ENCODE data around the gene BIN1.

DNA sequence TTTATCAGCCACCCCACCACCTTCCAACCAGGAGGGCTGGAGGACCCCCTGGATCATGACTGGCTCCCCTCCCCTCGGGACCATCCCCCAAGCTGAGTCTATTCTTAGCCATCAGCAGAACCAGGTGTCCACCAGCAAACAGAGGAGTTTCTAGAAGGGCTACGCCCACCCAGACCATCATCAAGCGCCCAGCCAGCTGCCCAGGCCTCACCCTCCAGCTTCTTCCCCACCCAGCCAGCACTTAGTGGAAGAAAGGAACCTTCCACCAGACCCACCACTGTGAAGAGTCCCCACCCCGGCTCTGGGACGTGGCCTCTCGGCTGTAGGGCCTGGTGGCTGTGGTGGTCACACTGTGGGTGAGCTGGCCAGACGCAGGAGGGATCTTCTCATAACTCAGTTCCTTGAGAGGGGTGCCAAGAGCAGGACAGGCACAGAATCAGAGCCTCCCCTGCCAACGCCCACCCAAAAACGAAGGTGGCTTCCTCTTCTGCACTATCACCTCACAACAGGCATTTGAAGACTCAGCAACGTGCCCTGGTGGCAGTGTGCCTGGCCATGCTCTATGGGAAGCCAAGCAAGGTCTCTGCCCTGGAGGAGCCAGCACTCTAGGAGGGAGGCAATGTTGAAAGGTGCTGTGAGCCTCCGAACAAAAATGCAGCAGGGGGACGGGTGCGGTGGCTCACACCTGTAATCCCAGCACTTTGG lies 19.0 kb downstream of the BIN1 start:
- TF ChIP-seq SIN3A (IDR thresholded peaks at IDR 0.05; ENCODE audit: borderline replicate concordance, insufficient read depth, low read length) (no peak), POLR2AphosphoS5 (IDR thresholded peaks at IDR 0.05; ENCODE audit: low read depth, low read length) (no peak), TAF1 (IDR thresholded peaks at IDR 0.05; ENCODE audit: borderline replicate concordance, insufficient read depth, low read length) (no peak), REST (IDR thresholded peaks at IDR 0.05; ENCODE audit: insufficient read depth in 1 of 2, low read depth in 2 of 2, low read length in 2 of 2) (no peak), FOXP2 (optimal IDR thresholded peaks at IDR 0.05; ENCODE audit: borderline replicate concordance, extremely low read depth, extremely low read length, insufficient read depth) (no peak)

All from PFSK-1 (cell line).